WTC11 (cell line): Measurements from ENCODE around the gene C3orf18.

ENCODE experiments used
- ATF1 ChIP-seq: sonication (generic); formaldehyde crosslinking; IDR thresholded peaks from 2 replicates; pipeline ENCODE4 v1.8.1; 2023; ENCODE audit warnings: mild to moderate bottlenecking, moderate library complexity, missing genetic modification reagents
- E2F5 ChIP-seq: sonication (generic); formaldehyde crosslinking; IDR thresholded peaks from 2 replicates; pipeline ENCODE4 v1.8.1; 2022; ENCODE audit warnings: mild to moderate bottlenecking, moderate library complexity, missing genetic modification reagents
- FOXK1 ChIP-seq: sonication (generic); formaldehyde crosslinking; IDR thresholded peaks from 2 replicates; pipeline ENCODE4 v1.8.0; 2022; ENCODE audit warnings: mild to moderate bottlenecking, moderate library complexity, missing genetic modification reagents
- MXD4 ChIP-seq: fragments of 250-450 bp; sonication (Bioruptor Pico); IDR thresholded peaks from 2 replicates; pipeline ENCODE4 v1.8.0; 2021; ENCODE audit warnings: mild to moderate bottlenecking, moderate library complexity, borderline replicate concordance
- RELA ChIP-seq: sonication (generic); formaldehyde crosslinking; IDR thresholded peaks from 2 replicates; pipeline ENCODE4 v1.8.1; 2022; ENCODE audit warnings: missing genetic modification reagents, mild to moderate bottlenecking, borderline replicate concordance
- TCF7 ChIP-seq: sonication (generic); formaldehyde crosslinking; IDR thresholded peaks from 2 replicates; pipeline ENCODE4 v1.8.0; 2022; ENCODE audit warnings: mild to moderate bottlenecking, low read depth, missing genetic modification reagents, moderate library complexity
- USF2 ChIP-seq: sonication (generic); formaldehyde crosslinking; IDR thresholded peaks from 2 replicates; pipeline ENCODE4 v1.8.1; 2023; ENCODE audit warnings: mild to moderate bottlenecking, missing genetic modification reagents, moderate library complexity
- TF ChIP-seq, protein P1 (sequence below): sonication (generic); formaldehyde crosslinking; IDR thresholded peaks from 2 replicates; pipeline ENCODE4 v1.8.1; 2023; ENCODE audit warnings: mild to moderate bottlenecking, missing genetic modification reagents, borderline replicate concordance
- TF ChIP-seq, protein P2 (sequence below): fragments of 200-600 bp; IDR thresholded peaks from 2 replicates; pipeline ENCODE4 v1.8.0; 2022; ENCODE audit warnings: antibody characterized with exemption
- TF ChIP-seq, protein P3 (sequence below): sonication (generic); formaldehyde crosslinking; IDR thresholded peaks from 2 replicates; pipeline ENCODE4 v1.8.0; 2022; ENCODE audit warnings: mild to moderate bottlenecking, missing genetic modification reagents
- TF ChIP-seq, protein P4 (sequence below): sonication (generic); formaldehyde crosslinking; IDR thresholded peaks from 2 replicates; pipeline ENCODE4 v1.8.0; 2023; ENCODE audit warnings: missing genetic modification reagents

GRCh38 chr3:50539356-50540286 is 27.9 kb downstream of the C3orf18 start:
- TF ChIP-seq, protein P1, sequence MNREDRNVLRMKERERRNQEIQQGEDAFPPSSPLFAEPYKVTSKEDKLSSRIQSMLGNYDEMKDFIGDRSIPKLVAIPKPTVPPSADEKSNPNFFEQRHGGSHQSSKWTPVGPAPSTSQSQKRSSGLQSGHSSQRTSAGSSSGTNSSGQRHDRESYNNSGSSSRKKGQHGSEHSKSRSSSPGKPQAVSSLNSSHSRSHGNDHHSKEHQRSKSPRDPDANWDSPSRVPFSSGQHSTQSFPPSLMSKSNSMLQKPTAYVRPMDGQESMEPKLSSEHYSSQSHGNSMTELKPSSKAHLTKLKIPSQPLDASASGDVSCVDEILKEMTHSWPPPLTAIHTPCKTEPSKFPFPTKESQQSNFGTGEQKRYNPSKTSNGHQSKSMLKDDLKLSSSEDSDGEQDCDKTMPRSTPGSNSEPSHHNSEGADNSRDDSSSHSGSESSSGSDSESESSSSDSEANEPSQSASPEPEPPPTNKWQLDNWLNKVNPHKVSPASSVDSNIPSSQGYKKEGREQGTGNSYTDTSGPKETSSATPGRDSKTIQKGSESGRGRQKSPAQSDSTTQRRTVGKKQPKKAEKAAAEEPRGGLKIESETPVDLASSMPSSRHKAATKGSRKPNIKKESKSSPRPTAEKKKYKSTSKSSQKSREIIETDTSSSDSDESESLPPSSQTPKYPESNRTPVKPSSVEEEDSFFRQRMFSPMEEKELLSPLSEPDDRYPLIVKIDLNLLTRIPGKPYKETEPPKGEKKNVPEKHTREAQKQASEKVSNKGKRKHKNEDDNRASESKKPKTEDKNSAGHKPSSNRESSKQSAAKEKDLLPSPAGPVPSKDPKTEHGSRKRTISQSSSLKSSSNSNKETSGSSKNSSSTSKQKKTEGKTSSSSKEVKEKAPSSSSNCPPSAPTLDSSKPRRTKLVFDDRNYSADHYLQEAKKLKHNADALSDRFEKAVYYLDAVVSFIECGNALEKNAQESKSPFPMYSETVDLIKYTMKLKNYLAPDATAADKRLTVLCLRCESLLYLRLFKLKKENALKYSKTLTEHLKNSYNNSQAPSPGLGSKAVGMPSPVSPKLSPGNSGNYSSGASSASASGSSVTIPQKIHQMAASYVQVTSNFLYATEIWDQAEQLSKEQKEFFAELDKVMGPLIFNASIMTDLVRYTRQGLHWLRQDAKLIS (CRISPR knock-in tag) = no peak
- TF ChIP-seq, protein P2, sequence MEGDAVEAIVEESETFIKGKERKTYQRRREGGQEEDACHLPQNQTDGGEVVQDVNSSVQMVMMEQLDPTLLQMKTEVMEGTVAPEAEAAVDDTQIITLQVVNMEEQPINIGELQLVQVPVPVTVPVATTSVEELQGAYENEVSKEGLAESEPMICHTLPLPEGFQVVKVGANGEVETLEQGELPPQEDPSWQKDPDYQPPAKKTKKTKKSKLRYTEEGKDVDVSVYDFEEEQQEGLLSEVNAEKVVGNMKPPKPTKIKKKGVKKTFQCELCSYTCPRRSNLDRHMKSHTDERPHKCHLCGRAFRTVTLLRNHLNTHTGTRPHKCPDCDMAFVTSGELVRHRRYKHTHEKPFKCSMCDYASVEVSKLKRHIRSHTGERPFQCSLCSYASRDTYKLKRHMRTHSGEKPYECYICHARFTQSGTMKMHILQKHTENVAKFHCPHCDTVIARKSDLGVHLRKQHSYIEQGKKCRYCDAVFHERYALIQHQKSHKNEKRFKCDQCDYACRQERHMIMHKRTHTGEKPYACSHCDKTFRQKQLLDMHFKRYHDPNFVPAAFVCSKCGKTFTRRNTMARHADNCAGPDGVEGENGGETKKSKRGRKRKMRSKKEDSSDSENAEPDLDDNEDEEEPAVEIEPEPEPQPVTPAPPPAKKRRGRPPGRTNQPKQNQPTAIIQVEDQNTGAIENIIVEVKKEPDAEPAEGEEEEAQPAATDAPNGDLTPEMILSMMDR = no peak
- TF ChIP-seq TCF7 (CRISPR knock-in tag) (no peak), RELA (no peak), E2F5 (CRISPR knock-in tag) (no peak), USF2 (CRISPR knock-in tag) (no peak), ATF1 (CRISPR knock-in tag) (no peak), FOXK1 (CRISPR knock-in tag) (no peak), MXD4 (CRISPR knock-in tag) (no peak)
- TF ChIP-seq, protein P3, sequence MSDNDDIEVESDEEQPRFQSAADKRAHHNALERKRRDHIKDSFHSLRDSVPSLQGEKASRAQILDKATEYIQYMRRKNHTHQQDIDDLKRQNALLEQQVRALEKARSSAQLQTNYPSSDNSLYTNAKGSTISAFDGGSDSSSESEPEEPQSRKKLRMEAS (CRISPR knock-in tag) = no peak
- TF ChIP-seq, protein P4, sequence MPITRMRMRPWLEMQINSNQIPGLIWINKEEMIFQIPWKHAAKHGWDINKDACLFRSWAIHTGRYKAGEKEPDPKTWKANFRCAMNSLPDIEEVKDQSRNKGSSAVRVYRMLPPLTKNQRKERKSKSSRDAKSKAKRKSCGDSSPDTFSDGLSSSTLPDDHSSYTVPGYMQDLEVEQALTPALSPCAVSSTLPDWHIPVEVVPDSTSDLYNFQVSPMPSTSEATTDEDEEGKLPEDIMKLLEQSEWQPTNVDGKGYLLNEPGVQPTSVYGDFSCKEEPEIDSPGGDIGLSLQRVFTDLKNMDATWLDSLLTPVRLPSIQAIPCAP = no peak
